Lower lobe of right lung (tissue), 2 donors: ENCODE measurements around the gene FOXP1. TPM values are rescaled to one million over a fixed set of nuclear protein-coding genes. Genes with fewer than 3 reads are reported as not detected.

Experiments used
- ATAC-seq, 2 donors: fragments of 200-7000 bp; cut with Tn5 transposase; one replicate each; pipeline ENCODE4 v1.9.1; 2020 to 2022; ENCODE audit warnings: mild to moderate bottlenecking in 2 of 2, moderate library complexity in 2 of 2
- DNase-seq: peaks from one replicate; pipeline ENCODE4 v3.0.0-alpha.2; 2020
- H3K27ac ChIP-seq: fragments of 200-600 bp; one replicate; pipeline ENCODE4 v1.8.0; 2022
- H3K27me3 ChIP-seq: fragments of 200-600 bp; one replicate; pipeline ENCODE4 v1.8.0; 2022; ENCODE audit warnings: low read depth
- H3K36me3 ChIP-seq: fragments of 200-600 bp; one replicate; pipeline ENCODE4 v1.8.0; 2022; ENCODE audit warnings: mild to moderate bottlenecking
- H3K4me1 ChIP-seq: fragments of 200-600 bp; one replicate; pipeline ENCODE4 v1.8.0; 2022
- H3K4me3 ChIP-seq: fragments of 200-600 bp; one replicate; pipeline ENCODE4 v1.8.0; 2022; ENCODE audit warnings: mild to moderate bottlenecking
- H3K9me3 ChIP-seq: fragments of 200-600 bp; one replicate; pipeline ENCODE4 v1.8.0; 2022
- intact Hi-C: fragments of 100-400 bp; cut with DNase I; formaldehyde crosslinking; loops from one replicate; pipeline ENCODE4 v1.11.0; 2022
- total RNA-seq: library from RNA; stranded (reverse); fragmentation: NEBNext Ultra II Directional; extraction: Animal tissue kit (Norgen Biotek cat#: 25700); gene quantifications from one replicate; pipeline ENCODE4 v1.2.1, GENCODE V29; 2021
- TF ChIP-seq, protein P1 (sequence below): fragments of 200-600 bp; IDR thresholded peaks from one replicate; pipeline ENCODE4 v1.8.0; 2022; ENCODE audit warnings: antibody characterized with exemption, mild to moderate bottlenecking
- donor health status: DM: no; HTN: yes; CAD: no; lungs with severe emphysema.

The FOXP1 gene
- total RNA-seq, 1 donor from 2014 or later = 138 TPM

DNA sequence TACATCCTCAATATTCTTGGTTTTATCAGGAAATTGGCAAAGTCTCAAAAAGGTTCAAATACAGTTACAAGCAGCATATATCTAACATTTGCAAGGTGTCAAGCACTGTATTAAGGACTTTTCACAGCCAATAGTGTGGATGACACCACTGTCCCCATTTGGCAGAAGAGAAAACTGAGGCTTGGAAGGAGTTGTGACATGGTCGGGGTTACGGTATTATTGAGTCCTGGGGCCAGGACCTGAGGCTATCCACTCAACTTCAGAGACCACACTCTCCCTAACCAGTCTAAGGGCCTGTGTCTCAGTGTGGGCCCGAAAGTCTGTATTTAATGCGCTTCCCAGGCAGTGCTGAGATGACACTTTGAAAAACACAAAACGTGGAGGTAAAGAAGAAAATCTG lies 99.1 kb downstream of the FOXP1 start:
- ATAC-seq = no peak
- Histone ChIP-seq H3K4me1 (no peaks in the 10 kb centered on the region), H3K4me3 (no peak overlapping the region), H3K27me3 (no peaks in the 10 kb centered on the region), H3K9me3 (no peaks in the 10 kb centered on the region), H3K27ac (no peak overlapping the region), H3K36me3 (no peaks in the 10 kb centered on the region)
- no peak for DNase-seq
- intact Hi-C loops = no loop called here
- TF ChIP-seq, protein P1, sequence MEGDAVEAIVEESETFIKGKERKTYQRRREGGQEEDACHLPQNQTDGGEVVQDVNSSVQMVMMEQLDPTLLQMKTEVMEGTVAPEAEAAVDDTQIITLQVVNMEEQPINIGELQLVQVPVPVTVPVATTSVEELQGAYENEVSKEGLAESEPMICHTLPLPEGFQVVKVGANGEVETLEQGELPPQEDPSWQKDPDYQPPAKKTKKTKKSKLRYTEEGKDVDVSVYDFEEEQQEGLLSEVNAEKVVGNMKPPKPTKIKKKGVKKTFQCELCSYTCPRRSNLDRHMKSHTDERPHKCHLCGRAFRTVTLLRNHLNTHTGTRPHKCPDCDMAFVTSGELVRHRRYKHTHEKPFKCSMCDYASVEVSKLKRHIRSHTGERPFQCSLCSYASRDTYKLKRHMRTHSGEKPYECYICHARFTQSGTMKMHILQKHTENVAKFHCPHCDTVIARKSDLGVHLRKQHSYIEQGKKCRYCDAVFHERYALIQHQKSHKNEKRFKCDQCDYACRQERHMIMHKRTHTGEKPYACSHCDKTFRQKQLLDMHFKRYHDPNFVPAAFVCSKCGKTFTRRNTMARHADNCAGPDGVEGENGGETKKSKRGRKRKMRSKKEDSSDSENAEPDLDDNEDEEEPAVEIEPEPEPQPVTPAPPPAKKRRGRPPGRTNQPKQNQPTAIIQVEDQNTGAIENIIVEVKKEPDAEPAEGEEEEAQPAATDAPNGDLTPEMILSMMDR = no peak

DNA sequence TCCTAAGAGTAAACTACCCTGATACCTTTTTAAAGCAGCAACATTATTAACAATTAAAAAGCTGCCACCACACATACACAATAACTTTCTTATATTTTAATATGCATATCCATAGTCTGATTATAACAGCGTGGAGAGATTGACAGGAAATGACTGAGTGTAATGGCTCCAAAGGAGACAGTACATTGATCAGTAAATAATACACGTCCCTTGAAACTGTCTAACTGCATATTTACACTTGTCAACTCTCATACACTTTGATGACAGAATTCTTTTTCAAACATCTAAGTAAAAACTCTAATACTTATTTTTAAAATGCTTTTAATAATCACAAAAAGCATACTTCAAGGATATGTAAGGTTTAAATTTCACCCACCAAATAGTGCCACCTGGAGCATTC lies 99.5 kb downstream of the FOXP1 start:
- no peak overlapping the region for H3K4me3 ChIP-seq
- ATAC-seq (no peak), DNase-seq (no peak)
- H3K36me3 ChIP-seq = no peaks in the 10 kb centered on the region
- H3K27me3 ChIP-seq = no peaks in the 10 kb centered on the region
- TF ChIP-seq, protein P1 = no peak
- intact Hi-C loops = no loop called here
- H3K4me1 ChIP-seq = no peaks in the 10 kb centered on the region
- no peaks in the 10 kb centered on the region for H3K9me3 ChIP-seq
- no peak overlapping the region for H3K27ac ChIP-seq

DNA sequence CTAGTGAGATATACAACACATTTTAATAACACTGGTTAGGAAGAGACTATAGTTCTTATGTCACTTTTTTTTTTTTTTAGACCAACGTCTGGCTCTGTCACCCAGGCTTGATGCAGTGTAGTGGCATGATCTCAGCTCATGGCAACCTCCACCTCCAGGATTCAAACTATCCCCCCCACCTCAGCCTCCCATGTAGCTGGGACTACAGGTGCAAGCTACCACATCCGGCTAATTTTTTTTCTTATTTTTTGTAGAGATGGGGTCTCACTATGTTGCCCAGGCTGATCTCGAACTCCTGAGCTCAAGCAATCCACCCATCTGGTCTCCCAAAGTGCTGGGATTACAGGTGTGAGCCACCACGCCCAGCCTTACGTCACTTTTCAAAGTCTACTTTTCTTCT lies 100.8 kb downstream of the FOXP1 start:
- Histone ChIP-seq H3K4me3 (no peak overlapping the region), H3K9me3 (no peaks in the 10 kb centered on the region), H3K4me1 (no peaks in the 10 kb centered on the region), H3K36me3 (no peaks in the 10 kb centered on the region), H3K27ac (no peak overlapping the region), H3K27me3 (no peaks in the 10 kb centered on the region)
- intact Hi-C loops = no loop called here
- ATAC-seq (no peak), DNase-seq (no peak)
- TF ChIP-seq, protein P1 = no peak

DNA sequence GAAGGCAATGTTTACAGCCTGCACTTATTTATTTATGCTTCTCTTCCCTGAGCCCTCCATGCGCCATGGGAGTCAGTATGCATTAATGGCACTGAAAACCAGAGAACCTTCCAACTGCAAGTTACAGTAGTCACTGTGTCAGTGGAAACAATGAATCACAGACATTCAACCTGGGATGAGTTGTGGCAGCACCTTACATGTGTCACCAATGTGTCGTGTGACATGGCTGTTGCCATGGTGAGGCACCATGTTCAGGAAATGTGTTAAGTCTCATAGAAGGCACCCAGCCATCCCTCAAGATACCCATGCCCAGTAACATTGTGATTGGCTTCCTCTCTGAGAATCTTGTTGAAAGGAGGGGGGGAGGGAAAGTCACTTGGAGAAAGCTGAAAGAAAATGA lies 105.0 kb downstream of the FOXP1 start:
- H3K4me3 ChIP-seq = no peak overlapping the region
- no peak for DNase-seq
- TF ChIP-seq, protein P1 = no peak
- H3K27ac ChIP-seq = no peak overlapping the region
- intact Hi-C loops = no loop called here
- H3K4me1 ChIP-seq = no peaks in the 10 kb centered on the region
- ATAC-seq = no peak
- no peaks in the 10 kb centered on the region for H3K27me3 ChIP-seq
- H3K9me3 ChIP-seq = no peaks in the 10 kb centered on the region
- H3K36me3 ChIP-seq = no peaks in the 10 kb centered on the region

DNA sequence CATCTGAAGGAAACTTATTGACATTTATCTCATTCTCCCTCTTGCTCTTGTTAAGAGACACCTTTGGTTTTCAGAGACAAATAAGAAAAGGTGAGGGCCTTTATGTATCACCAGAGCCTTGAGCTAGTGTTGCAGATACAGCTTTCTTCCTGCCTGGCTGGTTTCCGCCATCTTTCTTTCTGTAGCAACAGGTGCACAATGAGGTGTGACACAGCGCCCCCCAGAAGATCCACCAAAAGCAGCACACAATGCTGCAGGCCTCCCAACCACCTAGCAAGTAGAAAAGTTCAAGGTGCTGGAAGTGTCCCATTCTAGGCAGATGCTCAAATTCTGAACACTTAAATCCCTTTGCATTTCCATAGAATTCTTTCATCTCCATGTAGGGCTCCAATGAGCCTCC lies 106.6 kb downstream of the FOXP1 start:
- TF ChIP-seq, protein P1 = no peak
- Histone ChIP-seq H3K36me3 (no peaks in the 10 kb centered on the region), H3K27ac (no peak overlapping the region), H3K9me3 (no peaks in the 10 kb centered on the region), H3K4me3 (no peak overlapping the region), H3K4me1 (no peaks in the 10 kb centered on the region), H3K27me3 (no peaks in the 10 kb centered on the region)
- DNase-seq = no peak
- ATAC-seq = no peak
- intact Hi-C loops = no loop called here

DNA sequence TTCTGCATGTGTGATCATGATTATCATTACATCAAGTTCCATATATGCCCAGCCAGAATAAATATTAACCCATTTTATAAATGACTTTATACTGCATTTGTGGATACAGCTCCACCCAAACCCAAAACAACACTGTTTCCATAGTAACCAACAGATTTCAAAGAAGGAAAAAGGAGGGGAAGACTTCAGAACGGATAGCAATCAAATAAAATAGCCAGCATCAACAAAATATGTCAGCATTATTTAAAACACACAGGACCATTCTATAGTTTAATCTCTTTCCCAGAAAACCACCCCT lies 114.4 kb downstream of the FOXP1 start:
- ATAC-seq (no peak), DNase-seq (no peak)
- TF ChIP-seq, protein P1 = no peak
- H3K4me3 ChIP-seq = no peak overlapping the region
- no peaks in the 10 kb centered on the region for H3K9me3 ChIP-seq
- H3K4me1 ChIP-seq = no peaks in the 10 kb centered on the region
- intact Hi-C loops = no loop called here
- H3K27me3 ChIP-seq = no peaks in the 10 kb centered on the region
- no peak overlapping the region for H3K27ac ChIP-seq
- H3K36me3 ChIP-seq = no peaks in the 10 kb centered on the region
